GM19328 (cell line): ENCODE data around the gene SGK2.
"Not testable (repeated sequence)": the region's sequence is repeated elsewhere in the genome, so short reads cannot be mapped to it uniquely, and the experiment has no call there.

Experiments used
- ATAC-seq: cut with Tn5 transposase; IDR thresholded peaks from one replicate; pipeline ENCODE4 v1.9.1; 2021; ENCODE audit warnings: mild to moderate bottlenecking, moderate library complexity; ENCODE audit not compliant: unreplicated experiment

Gene SGK2

GRCh38 chr20:43563429-43563828 lies 4.6 kb downstream of the SGK2 start:
- no peak for ATAC-seq

- ATAC-seq, result no peak
Observed at GRCh38 chr20:43563991-43564390, 5.2 kb downstream of the SGK2 start.

GRCh38 chr20:43564455-43564854 lies 5.6 kb downstream of the SGK2 start:
- no peak for ATAC-seq

- no peak for ATAC-seq
Observed at GRCh38 chr20:43564993-43565757, 6.3 kb downstream of the SGK2 start.

- ATAC-seq, result no peak
Observed at GRCh38 chr20:43565758-43566104, 6.9 kb downstream of the SGK2 start.

GRCh38 chr20:43567477-43567876 lies 8.7 kb downstream of the SGK2 start:
- no peak for ATAC-seq

- ATAC-seq, result no peak
Observed at GRCh38 chr20:43568706-43569105, 9.9 kb downstream of the SGK2 start.

- no peak for ATAC-seq
Observed at GRCh38 chr20:43569282-43569681, 10.5 kb downstream of the SGK2 start.

GRCh38 chr20:43570496-43570895 lies 11.7 kb downstream of the SGK2 start:
- no peak for ATAC-seq

- no peak for ATAC-seq
Observed at GRCh38 chr20:43571310-43571709, 12.5 kb downstream of the SGK2 start.

GRCh38 chr20:43571771-43572170 lies 12.9 kb downstream of the SGK2 start:
- no peak for ATAC-seq

- no peak for ATAC-seq
Observed at GRCh38 chr20:43572891-43573290, 14.1 kb downstream of the SGK2 start.

- no peak for ATAC-seq
Observed at GRCh38 chr20:43576108-43576507, 17.3 kb downstream of the SGK2 start.

GRCh38 chr20:43579861-43580793 lies 21.3 kb downstream of the SGK2 start:
- ATAC-seq, result no peak

GRCh38 chr20:43583133-43583864 lies 24.5 kb downstream of the SGK2 start:
- no peak for ATAC-seq

- ATAC-seq, result no peak
Observed at GRCh38 chr20:43583982-43584432, 25.2 kb downstream of the SGK2 start.

- no peak for ATAC-seq
Observed at GRCh38 chr20:43584448-43585136, 25.8 kb downstream of the SGK2 start.

- no peak for ATAC-seq
Observed at GRCh38 chr20:43586641-43587040, 27.8 kb downstream of the SGK2 start.

- not testable (repeated sequence) for ATAC-seq
Observed at GRCh38 chr20:43588526-43588925, 29.7 kb downstream of the SGK2 start.

GRCh38 chr20:43590036-43590391 lies 31.2 kb downstream of the SGK2 start:
- ATAC-seq, result no peak
